HG03521 (cell line): ENCODE measurements around the gene OR10C1.

Experiments used
- ATAC-seq: cut with Tn5 transposase; IDR thresholded peaks from one replicate; pipeline ENCODE4 v1.9.1; 2021; ENCODE audit warnings: mild to moderate bottlenecking, moderate library complexity; ENCODE audit not compliant: unreplicated experiment

OR10C1 gene

GRCh38 chr6:29474996-29475395, 35.9 kb downstream of the OR10C1 start:
- ATAC-seq, result no peak

GRCh38 chr6:29477923-29478450, 38.9 kb downstream of the OR10C1 start:
- ATAC-seq, result no peak

- ATAC-seq, result no peak
Observed at GRCh38 chr6:29478740-29479139, 39.6 kb downstream of the OR10C1 start.

GRCh38 chr6:29479560-29479959, 40.5 kb downstream of the OR10C1 start:
- ATAC-seq, result no peak

- no peak for ATAC-seq
Observed at GRCh38 chr6:29483186-29483585, 44.1 kb downstream of the OR10C1 start.

- ATAC-seq, result no peak
Observed at GRCh38 chr6:29483735-29484134, 44.6 kb downstream of the OR10C1 start.

- no peak for ATAC-seq
Observed at GRCh38 chr6:29486577-29486976, 47.5 kb downstream of the OR10C1 start.

- no peak for ATAC-seq
Observed at GRCh38 chr6:29487131-29487530, 48.0 kb downstream of the OR10C1 start.

GRCh38 chr6:29487660-29488059, 48.6 kb downstream of the OR10C1 start, which contains the start of gene MAS1L:
Gene MAS1L (minus strand): TSS chr6:29487956. CDS start chr6:29487902, 54 bp downstream.
- no peak for ATAC-seq

- ATAC-seq, result no peak
Observed at GRCh38 chr6:29488874-29489273, 49.8 kb downstream of the OR10C1 start.

GRCh38 chr6:29489286-29489685, 50.2 kb downstream of the OR10C1 start:
- ATAC-seq, result no peak

- ATAC-seq, result no peak
Observed at GRCh38 chr6:29490055-29490454, 50.9 kb downstream of the OR10C1 start.

- no peak for ATAC-seq
Observed at GRCh38 chr6:29490552-29490951, 51.4 kb downstream of the OR10C1 start.
